Measurements from ENCODE around the gene TCOF1.

- no peak for TF ChIP-seq CTCF (IDR thresholded peaks at IDR 0.05; ENCODE audit: insufficient read depth, low read length, poor library complexity, severe bottlenecking)
- no peak for TF ChIP-seq EZH2phosphoT487 (conservative IDR thresholded peaks at IDR 0.05; ENCODE audit: low read length)
Measured at GRCh38 chr5:150442699-150443080, 85.2 kb downstream of the TCOF1 start.

Measured in SU-DHL-6 (cell line).